Activated T-cell treated with anti-CD3 and anti-CD28 coated beads, Interleukin-2, amount 50 U/mL, for 4 hours (primary cell): Measurements from ENCODE around the gene ZBTB37. TPM values are rescaled to one million over a fixed set of nuclear protein-coding genes. Genes with fewer than 3 reads are reported as not detected.
"Not testable (repeated sequence)": the region's sequence is repeated elsewhere in the genome, so short reads cannot be mapped to it uniquely, and the experiment has no call there.

Experiments
- ATAC-seq, 2 donors: fragments of 200-7000 bp; cut with Tn5 transposase; one replicate each; pipeline ENCODE4 v1.10.0; 2021
- DNase-seq: peaks from one replicate; pipeline ENCODE4 v3.0.0-alpha.2; 2020
- H3K27me3 Mint-ChIP-seq: one replicate; pipeline ENCODE4 v1.8.0; 2021; ENCODE audit warnings: low read depth, mixed read lengths
- H3K36me3 Mint-ChIP-seq: one replicate; pipeline ENCODE4 v1.8.0; 2022; ENCODE audit warnings: mixed read lengths; ENCODE audit not compliant: insufficient read depth
- H3K4me1 Mint-ChIP-seq: one replicate; pipeline ENCODE4 v1.8.0; 2021; ENCODE audit warnings: low read depth, mixed read lengths
- H3K4me3 Mint-ChIP-seq: one replicate; pipeline ENCODE4 v1.8.0; 2021; ENCODE audit warnings: mild to moderate bottlenecking, moderate library complexity, mixed read lengths
- H3K9me3 Mint-ChIP-seq: one replicate; pipeline ENCODE4 v1.8.0; 2021; ENCODE audit warnings: mixed read lengths
- total RNA-seq, 3 donors: library from RNA; stranded (reverse); gene quantifications; one replicate each; pipeline ENCODE4 v1.2.1, GENCODE V29; 2021

ZBTB37 gene, protein sequence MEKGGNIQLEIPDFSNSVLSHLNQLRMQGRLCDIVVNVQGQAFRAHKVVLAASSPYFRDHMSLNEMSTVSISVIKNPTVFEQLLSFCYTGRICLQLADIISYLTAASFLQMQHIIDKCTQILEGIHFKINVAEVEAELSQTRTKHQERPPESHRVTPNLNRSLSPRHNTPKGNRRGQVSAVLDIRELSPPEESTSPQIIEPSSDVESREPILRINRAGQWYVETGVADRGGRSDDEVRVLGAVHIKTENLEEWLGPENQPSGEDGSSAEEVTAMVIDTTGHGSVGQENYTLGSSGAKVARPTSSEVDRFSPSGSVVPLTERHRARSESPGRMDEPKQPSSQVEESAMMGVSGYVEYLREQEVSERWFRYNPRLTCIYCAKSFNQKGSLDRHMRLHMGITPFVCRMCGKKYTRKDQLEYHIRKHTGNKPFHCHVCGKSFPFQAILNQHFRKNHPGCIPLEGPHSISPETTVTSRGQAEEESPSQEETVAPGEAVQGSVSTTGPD
- 1 to 10 TPM; 5.8 to 8.1 (median 7.7) TPM for total RNA-seq

DNA sequence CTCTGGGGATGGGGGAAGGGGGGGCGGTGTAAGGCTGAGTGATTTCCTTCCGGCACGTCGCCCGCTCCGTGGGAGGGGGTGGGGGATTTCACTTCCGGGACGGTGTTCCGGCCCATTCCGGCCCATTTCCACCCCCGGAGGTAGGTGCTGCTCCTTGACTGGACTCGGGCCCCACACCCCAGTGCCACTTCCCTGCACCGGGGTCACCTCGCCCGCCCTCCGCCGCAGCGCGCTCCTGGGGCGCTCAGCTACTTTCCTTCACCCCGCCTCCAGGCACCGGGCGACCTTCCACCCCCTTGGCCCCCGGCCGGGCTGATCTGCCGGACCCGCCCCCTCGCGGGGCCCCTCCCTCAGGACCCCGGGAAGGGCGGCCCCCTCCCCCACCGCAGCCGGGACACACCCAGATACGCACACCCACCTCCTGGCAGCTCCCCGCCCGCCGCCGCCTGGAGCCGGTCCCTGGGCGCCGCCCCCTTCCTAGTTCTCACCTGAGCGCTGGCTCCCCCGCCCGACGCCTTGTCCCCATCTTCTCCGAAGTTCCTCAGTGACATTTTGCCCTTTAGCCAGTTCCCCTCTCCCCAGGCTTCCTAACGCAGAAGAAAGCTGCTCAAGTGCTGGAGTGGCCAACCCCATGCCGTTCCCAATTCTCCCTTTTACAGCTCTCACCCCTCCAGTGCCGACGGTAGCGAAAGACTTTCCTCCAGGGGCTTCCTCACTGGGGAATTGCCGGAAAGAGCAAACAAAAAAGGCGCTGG is at the start of gene ZBTB37:
ZBTB37 (plus strand) TSS at position 115 of the 755 bp plus-strand sequence. CDS start 1,846 bp downstream, outside the sequence.
- Mint-ChIP-seq H3K9me3 (no peaks in the 10 kb centered on the region), H3K4me1 (peaks cover 64% of the 10 kb centered on the region), H3K4me3 (peak within 1 kb of the TSS; percentile 91), H3K36me3 (peaks cover 49% of the 10 kb centered on the region), H3K27me3 (no peaks in the 10 kb centered on the region)
- peak; percentile 58 to 65 for ATAC-seq
- peak; percentile 90 for DNase-seq

DNA sequence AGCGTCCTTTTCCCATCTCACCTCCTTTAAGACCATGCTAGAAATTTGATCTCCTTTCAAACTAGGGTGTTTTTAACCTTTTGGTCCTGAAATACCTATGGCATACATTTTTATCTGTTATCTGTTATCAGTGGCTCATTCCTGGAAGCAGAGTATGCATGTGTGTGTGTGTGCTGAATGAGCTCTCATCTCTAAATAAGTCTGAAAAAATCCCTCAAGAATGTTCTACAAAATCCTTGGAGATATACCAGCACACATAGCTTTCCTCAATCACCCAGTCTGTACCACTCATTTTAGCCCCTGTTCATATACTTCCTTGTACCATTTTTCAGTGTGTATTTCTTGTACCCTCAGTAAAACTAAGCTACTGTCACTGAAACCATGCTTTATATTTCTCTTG is 49.7 kb upstream of the ZBTB37 start:
- Mint-ChIP-seq H3K4me1 (peaks cover 33% of the 10 kb centered on the region), H3K27me3 (no peaks in the 10 kb centered on the region), H3K9me3 (no peaks in the 10 kb centered on the region), H3K4me3 (no peak overlapping the region), H3K36me3 (peaks cover 17% of the 10 kb centered on the region)
- ATAC-seq (no peak), DNase-seq (no peak)

DNA sequence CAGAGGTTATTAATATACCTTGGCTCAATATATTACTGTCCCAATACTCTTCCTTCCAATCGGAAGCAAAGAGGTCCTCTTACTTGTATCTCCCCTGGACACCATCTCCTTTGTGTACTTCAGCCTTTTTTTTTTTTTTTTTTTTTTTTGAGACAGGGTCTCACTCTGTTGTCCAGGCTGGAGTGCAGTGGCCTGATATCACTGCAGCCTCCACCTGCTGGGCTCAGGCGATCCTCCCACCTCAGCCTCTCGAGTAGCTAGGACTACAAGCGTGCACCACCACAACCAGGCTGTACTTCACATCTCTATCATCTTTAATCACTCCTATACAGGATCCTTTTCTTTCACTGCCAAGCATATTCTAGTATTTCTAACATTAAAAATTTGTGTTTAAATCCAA is 46.5 kb upstream of the ZBTB37 start:
- H3K4me1 Mint-ChIP-seq, result peaks cover 34% of the 10 kb centered on the region

DNA sequence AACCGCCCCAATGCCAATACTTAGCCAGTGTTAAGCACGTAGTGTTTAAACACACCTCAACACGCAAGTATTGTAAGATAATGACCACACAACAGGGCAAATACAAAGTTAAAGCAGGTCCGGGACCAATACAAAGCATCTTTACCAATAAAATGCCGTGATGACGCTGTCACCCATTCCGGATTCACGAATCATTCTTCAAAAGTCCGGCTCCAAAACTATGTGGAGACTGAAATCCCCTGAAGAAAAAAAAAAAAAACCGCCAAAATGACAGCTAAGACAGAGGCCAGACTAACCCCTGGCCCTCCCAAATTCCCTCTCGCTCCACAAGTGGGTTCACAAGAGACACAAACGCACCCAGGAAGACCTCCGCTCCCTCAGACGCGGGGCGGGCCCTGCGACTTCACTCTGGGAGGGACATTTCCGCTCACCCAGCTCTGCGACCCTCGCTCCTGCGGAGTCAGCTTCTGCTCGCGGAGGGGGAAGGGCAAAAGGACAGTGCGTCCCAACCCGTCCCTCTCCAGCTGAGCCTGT is 44.3 kb upstream of the ZBTB37 start:
- no peak for DNase-seq
- peak overlapping the region; percentile 97 for H3K4me3 Mint-ChIP-seq
- H3K36me3 Mint-ChIP-seq, result peaks cover 7% of the 10 kb centered on the region
- H3K27me3 Mint-ChIP-seq, result no peaks in the 10 kb centered on the region
- no peaks in the 10 kb centered on the region for H3K9me3 Mint-ChIP-seq
- ATAC-seq, result peak; percentile 46 to 47
- peaks cover 41% of the 10 kb centered on the region for H3K4me1 Mint-ChIP-seq

More for the DNA sequence above, 46.5 kb upstream of the ZBTB37 start:
- ATAC-seq (no peak), DNase-seq (no peak)
- Mint-ChIP-seq H3K9me3 (no peaks in the 10 kb centered on the region), H3K36me3 (peaks cover 9% of the 10 kb centered on the region), H3K27me3 (no peaks in the 10 kb centered on the region), H3K4me3 (no peak overlapping the region)

DNA sequence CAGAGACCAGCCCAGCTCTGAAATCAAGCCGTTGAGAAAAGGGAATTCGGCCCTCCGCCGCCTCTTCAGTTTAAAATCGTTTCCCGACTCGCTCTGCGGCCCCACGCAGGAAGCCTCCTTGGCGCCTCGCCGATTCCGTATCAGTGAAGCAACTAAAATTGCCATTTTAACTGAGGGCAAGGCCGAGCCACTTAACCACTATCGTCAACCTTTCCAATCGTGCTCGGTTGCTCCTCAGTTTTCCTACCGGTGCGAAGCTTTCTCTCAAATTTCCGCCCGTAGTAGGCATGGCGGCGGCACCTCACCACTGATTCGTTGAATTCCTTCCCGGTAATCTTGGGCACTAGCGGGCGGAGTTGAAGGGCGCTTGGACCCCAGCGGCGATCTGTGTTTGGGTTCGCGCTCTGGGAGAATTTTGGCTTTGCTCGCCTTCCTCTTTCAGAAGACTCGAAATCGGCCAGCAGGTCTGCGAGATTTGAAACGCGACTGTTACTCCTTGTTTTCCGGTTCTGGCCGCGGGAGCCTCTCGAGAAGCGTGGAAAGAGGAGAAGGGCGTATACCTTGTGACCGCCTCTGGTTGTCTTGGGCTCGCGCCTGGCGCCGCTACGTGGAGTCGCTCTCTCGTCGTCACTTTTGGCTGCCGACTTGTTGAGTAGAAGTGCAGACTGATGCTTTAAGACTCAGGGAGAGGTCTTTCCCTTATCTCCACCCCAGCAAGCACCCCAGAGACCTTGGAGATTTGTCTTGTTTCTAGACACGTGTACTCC is 43.7 kb upstream of the ZBTB37 start, which contains the start of the genes CENPL and DARS2:
CENPL (minus strand) TSS at position 569 of the 767 bp plus-strand sequence. CDS start 13,584 bp downstream, outside the sequence.
DARS2 (plus strand) TSS at position 359 of the 767 bp plus-strand sequence. CDS start 557 bp downstream, outside the sequence.
- DNase-seq, result peak; percentile 81

DNA sequence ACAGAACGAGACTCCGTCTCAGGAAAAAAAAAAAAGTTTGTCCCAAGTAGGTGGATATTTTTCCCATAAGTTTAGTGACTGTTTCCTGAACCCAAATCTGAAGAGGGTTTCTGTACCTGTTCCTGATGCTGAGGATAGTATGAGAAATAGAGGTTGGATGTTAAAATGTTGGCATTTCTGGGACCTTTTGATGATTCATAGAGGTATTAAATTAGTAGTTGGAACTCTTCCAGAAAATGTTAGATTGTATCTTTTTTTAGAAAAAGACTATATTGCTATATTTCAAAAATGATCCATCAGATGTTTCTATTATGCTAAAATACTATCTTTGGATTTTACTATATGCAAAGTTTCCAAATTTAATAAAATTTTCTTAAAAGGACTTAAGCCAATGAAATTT is 40.6 kb upstream of the ZBTB37 start:
- ATAC-seq (no peak), DNase-seq (no peak)
- H3K4me3 Mint-ChIP-seq, result no peak overlapping the region
- H3K27me3 Mint-ChIP-seq, result no peaks in the 10 kb centered on the region
- no peaks in the 10 kb centered on the region for H3K9me3 Mint-ChIP-seq
- peaks cover 15% of the 10 kb centered on the region for H3K36me3 Mint-ChIP-seq
- H3K4me1 Mint-ChIP-seq, result peaks cover 29% of the 10 kb centered on the region

More for the DNA sequence above, 43.7 kb upstream of the ZBTB37 start, which contains the start of the genes CENPL and DARS2:
- Mint-ChIP-seq H3K4me3 (peak within 1 kb of the TSS; percentile 97), H3K4me1 (peaks cover 41% of the 10 kb centered on the region), H3K27me3 (no peaks in the 10 kb centered on the region), H3K36me3 (peaks cover 10% of the 10 kb centered on the region), H3K9me3 (no peaks in the 10 kb centered on the region)
- peak; percentile 92 to 93 for ATAC-seq

DNA sequence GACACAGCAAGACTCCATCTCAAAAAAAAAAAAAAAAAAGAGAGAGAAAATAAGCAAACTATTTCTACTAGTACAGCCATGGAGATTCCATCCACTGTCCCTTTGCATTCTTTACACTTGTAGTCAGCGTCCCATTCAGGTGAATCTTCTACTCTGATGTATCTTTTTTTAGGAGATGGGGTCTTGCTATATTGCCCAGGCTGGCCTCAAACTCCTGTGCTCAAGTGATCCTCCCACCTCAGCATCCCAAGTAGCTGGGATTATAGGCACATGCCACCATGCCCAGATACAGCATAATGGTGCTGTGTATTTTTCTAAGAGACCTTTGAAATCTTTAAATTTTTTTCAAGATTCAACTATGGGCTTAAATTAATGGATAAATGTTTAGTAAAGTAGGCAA is 35.4 kb upstream of the ZBTB37 start:
- ATAC-seq, result no peak
- Mint-ChIP-seq H3K36me3 (peaks cover 26% of the 10 kb centered on the region), H3K27me3 (no peaks in the 10 kb centered on the region), H3K4me1 (peaks cover 4% of the 10 kb centered on the region), H3K4me3 (no peak overlapping the region), H3K9me3 (no peaks in the 10 kb centered on the region)
- DNase-seq, result no peak

DNA sequence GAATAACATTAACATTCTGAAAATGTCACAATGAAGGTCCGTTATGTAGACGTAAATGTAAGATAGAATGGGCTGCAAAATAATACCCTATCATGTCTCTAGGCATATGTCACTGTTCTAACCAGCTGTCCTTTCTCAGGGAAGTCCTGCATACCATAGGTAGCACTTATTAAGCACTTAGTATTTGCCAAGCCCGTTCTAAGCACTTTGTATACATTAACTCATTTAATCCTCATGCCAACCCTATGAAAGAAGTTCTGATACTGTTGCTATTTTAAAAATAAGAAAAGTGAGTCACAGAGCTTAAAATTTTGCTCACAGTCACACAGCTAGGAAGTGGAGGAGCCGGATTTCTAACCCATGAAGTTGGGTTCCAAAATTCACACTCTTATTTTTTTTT is 16.1 kb upstream of the ZBTB37 start:
- peaks cover 28% of the 10 kb centered on the region for H3K36me3 Mint-ChIP-seq
- H3K9me3 Mint-ChIP-seq, result no peaks in the 10 kb centered on the region
- H3K27me3 Mint-ChIP-seq, result no peaks in the 10 kb centered on the region
- no peak for DNase-seq
- no peak overlapping the region for H3K4me3 Mint-ChIP-seq
- no peaks in the 10 kb centered on the region for H3K4me1 Mint-ChIP-seq
- ATAC-seq, result no peak

DNA sequence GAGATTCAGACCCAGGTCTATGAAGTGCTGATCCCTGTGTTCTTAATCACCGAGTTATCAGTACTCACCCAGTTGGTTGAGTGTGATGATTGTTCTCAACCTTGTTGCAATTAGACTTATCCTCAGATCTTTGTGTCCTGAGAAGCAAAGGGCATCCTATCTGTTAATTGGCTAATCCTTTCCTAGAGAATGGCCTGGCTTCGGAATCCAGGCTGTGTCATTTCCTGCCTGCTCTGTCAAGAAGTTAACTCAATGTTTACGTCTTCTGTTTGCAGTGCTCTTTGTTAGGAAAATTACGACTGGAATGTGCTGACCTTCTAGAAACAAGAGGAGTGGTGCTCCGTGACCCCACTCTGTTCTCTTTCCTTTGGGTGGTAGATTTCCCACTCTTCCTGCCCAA is 15.1 kb upstream of the ZBTB37 start:
- Mint-ChIP-seq H3K4me1 (no peaks in the 10 kb centered on the region), H3K9me3 (no peaks in the 10 kb centered on the region), H3K4me3 (no peak overlapping the region), H3K27me3 (no peaks in the 10 kb centered on the region), H3K36me3 (peaks cover 36% of the 10 kb centered on the region)
- ATAC-seq (no peak), DNase-seq (no peak)

DNA sequence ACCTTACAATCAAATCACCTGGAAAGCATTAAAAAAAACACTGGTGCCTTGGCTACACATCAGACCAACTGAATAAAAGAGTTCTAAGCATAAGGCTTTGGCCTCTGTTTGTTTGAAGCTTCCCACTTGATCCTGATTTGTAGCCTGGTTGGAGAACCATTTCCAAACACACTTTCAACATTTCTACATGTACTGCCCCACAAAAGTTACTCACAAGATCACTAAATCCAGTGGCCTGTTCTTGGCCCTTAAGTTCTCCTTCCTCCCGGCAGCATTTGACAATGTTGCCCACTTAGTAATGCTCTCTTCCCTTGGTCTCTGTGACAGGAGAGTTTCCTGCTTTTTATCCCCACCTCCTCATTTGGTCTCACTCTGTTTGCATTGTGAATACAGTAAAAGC is 12.2 kb upstream of the ZBTB37 start:
- Mint-ChIP-seq H3K27me3 (no peaks in the 10 kb centered on the region), H3K36me3 (peaks cover 45% of the 10 kb centered on the region), H3K4me3 (no peak overlapping the region), H3K4me1 (no peaks in the 10 kb centered on the region), H3K9me3 (no peaks in the 10 kb centered on the region)
- DNase-seq, result no peak
- ATAC-seq, result no peak

DNA sequence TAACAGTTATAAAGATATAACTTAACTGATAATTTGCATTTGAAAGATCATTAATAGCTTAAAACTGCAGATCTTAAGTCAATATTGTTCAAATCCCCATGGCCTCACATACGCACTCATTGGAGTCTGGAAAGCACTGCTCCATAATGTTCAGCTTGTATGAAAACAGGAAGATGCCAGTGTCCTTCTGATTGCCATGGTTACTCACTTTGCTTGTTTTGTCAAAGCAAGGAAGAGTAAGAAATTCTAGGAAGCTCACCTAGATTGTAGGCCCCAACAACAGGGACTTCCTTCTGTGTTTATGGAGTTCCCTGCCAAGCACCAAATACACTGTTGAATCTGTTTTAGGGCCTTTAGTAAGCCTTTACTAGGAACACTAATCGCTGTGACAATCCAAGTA is 11.3 kb upstream of the ZBTB37 start:
- Mint-ChIP-seq H3K9me3 (no peaks in the 10 kb centered on the region), H3K36me3 (peaks cover 45% of the 10 kb centered on the region), H3K4me3 (no peak overlapping the region), H3K4me1 (no peaks in the 10 kb centered on the region), H3K27me3 (no peaks in the 10 kb centered on the region)
- ATAC-seq (no peak), DNase-seq (no peak)

DNA sequence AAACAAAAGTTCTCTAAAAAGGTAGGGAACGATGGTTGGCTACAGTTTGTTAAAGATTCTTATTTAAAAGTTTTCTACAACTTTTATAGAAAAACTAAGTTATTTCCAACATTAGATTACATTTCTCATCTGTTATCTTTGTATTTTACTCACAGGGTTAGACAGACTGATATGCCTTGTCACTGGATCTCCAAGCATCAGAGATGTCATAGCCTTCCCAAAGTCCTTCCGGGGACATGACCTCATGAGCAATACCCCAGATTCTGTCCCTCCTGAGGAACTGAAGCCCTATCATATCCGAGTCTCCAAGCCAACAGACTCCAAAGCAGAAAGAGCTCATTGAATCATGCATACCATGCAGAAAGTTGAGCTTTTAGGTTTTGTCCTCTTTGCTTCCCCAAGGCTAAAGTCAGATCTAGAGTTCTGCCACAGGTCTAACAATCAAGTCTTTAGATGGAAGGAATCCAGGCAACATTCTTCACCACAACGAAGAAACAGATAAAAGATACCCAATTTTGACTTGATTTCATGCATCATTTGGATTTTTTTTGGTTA is 10.7 kb upstream of the ZBTB37 start:
- Mint-ChIP-seq H3K4me3 (no peak overlapping the region), H3K9me3 (no peaks in the 10 kb centered on the region), H3K27me3 (no peaks in the 10 kb centered on the region), H3K4me1 (no peaks in the 10 kb centered on the region), H3K36me3 (peaks cover 47% of the 10 kb centered on the region)
- no peak for DNase-seq
- no peak for ATAC-seq

DNA sequence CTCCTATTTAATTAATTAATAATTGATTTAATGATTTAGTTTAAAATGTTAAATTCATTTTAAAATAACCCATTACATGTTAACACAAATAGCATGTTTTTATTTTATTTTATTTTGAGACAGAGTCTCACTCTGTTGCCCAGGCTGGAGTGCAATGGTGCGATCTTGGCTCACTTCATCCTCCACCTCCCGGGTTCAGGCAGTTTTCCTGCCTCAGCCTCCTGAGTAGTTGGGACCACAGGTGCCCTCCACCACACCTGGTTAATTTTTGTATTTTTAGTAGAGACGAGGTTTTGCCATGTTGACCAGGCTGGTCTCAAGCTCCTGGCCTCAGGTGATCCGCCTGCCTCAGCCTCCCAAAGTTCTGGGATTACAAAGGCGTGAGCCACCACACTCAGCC is 8.6 kb upstream of the ZBTB37 start:
- ATAC-seq, H3K9me3 Mint-ChIP-seq, H3K4me1 Mint-ChIP-seq, H3K4me3 Mint-ChIP-seq, H3K27me3 Mint-ChIP-seq, DNase-seq: not testable (repeated sequence)
- peaks cover 53% of the 10 kb centered on the region for H3K36me3 Mint-ChIP-seq
